Activated CD8-positive, alpha-beta T cell treated with anti-CD3 and anti-CD28 coated beads, Interleukin-2, amount 10 ng/mL, durations not matched to agents 7 days and 5 days (primary cell): ENCODE data around the gene PROM2. TPM values are rescaled to one million over a fixed set of nuclear protein-coding genes. Genes with fewer than 3 reads are reported as not detected.

ENCODE experiments used
- ATAC-seq: fragments of 150-1000 bp; cut with Tn5 transposase; one replicate; pipeline ENCODE4 v1.10.0; 2021; ENCODE audit warnings: moderate library complexity
- CTCF ChIA-PET: fragments of 350-600 bp; sonication (Branson Sonifier 250); formaldehyde crosslinking; loops from one replicate; lab custom pipeline; 2021; ENCODE audit warnings: antibody characterized with exemption; lab: Charles Lee
- POLR2A ChIA-PET: fragments of 350-600 bp; sonication (Branson Sonifier 250); formaldehyde crosslinking; loops from one replicate; lab custom pipeline; 2021; ENCODE audit warnings: antibody characterized with exemption; lab: Charles Lee
- DNase-seq: peaks from one replicate; pipeline ENCODE4 v3.0.0-alpha.2; 2020
- H3K27ac Mint-ChIP-seq: one replicate; pipeline ENCODE4 v1.8.0; 2021; ENCODE audit warnings: mild to moderate bottlenecking, mixed read lengths
- H3K27me3 Mint-ChIP-seq: one replicate; pipeline ENCODE4 v1.8.0; 2021; ENCODE audit warnings: low read depth, mixed read lengths
- H3K36me3 Mint-ChIP-seq: one replicate; pipeline ENCODE4 v1.8.0; 2021; ENCODE audit warnings: low read depth, mixed read lengths
- H3K4me1 Mint-ChIP-seq: one replicate; pipeline ENCODE4 v1.8.0; 2021; ENCODE audit warnings: low read depth, mixed read lengths
- H3K4me3 Mint-ChIP-seq: one replicate; pipeline ENCODE4 v1.8.0; 2021; ENCODE audit warnings: mild to moderate bottlenecking, mixed read lengths
- H3K9me3 Mint-ChIP-seq: one replicate; pipeline ENCODE4 v1.8.0; 2022; ENCODE audit warnings: mixed read lengths; ENCODE audit not compliant: insufficient read depth
- total RNA-seq, 2 experiments: library from RNA; stranded (reverse); gene quantifications; one replicate each; pipeline ENCODE4 v1.2.3, GENCODE V29; 2021

PROM2 gene
- total RNA-seq, 2 experiments from 2014 or later = 0.34 to 0.47 TPM

DNA sequence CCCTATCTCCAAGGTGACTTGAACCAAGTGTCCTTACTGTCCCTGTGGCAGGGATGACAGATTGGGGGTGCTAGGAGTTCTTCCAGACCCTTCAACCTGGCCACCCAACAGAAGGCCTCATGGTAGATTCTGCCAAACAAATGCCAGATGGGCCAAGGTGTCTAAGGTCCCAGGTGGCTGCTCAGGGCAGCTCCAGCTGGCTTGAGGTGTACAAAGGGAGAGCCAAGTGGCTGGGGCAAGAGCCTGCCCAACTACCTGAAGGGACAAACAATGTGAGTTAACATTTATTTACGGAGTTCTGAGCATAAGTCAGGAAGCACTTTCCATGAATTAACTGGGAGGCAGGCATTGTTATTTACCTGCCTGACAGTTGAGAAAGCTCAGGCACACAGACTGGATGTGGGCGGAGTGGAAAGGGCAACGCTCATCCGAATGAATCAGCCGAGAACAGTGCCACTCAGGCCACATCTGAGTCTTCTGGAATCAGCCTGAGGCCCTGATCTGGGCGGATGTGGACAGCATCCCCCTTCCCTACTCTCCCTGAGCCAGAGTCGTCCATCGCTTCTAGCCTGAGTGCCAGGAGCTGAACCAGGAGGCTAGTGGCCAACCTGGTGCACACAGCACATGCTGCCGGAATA, 18.5 kb downstream of the PROM2 start:
- Mint-ChIP-seq H3K36me3 (peaks cover 2% of the 10 kb centered on the region), H3K27ac (no peak overlapping the region), H3K4me3 (no peak overlapping the region), H3K27me3 (no peaks in the 10 kb centered on the region), H3K4me1 (no peaks in the 10 kb centered on the region), H3K9me3 (peaks cover 15% of the 10 kb centered on the region)
- DNase-seq (no peak), ATAC-seq (no peak)
- POLR2A ChIA-PET = no interaction called here
- CTCF ChIA-PET = no interaction called here

GRCh38 chr2:95294579-95295250, 20.5 kb downstream of the PROM2 start:
- no peaks in the 10 kb centered on the region for H3K4me1 Mint-ChIP-seq
- DNase-seq (no peak), ATAC-seq (no peak)
- peaks cover 2% of the 10 kb centered on the region for H3K27me3 Mint-ChIP-seq
- POLR2A ChIA-PET = no interaction called here
- H3K27ac Mint-ChIP-seq = no peak overlapping the region
- no peak overlapping the region for H3K4me3 Mint-ChIP-seq
- peaks cover 15% of the 10 kb centered on the region for H3K9me3 Mint-ChIP-seq
- peaks cover 2% of the 10 kb centered on the region for H3K36me3 Mint-ChIP-seq
- CTCF ChIA-PET = no interaction called here

DNA sequence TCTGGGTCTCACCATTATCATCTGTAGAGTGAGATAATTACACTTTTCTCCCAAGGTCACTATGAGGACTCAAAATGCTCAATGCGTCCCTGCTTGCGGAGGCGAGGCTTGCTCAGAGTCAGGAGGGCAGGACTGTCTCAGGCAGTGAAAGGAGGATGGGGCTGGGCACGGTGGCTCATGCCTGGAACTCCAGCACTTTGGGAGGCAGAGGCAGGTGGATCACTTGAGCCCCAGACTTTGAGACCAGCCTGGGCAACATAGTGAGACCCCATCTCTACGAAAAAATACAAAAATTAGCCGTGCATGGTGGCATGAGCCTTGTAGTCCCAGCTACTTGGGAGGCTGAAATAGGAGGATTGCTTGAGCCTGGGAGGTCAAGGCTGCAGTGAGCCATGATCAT, 21.1 kb downstream of the PROM2 start:
- no peak overlapping the region for H3K4me3 Mint-ChIP-seq
- no peaks in the 10 kb centered on the region for H3K4me1 Mint-ChIP-seq
- peaks cover 13% of the 10 kb centered on the region for H3K9me3 Mint-ChIP-seq
- ChIA-PET CTCF (no interaction called here), POLR2A (no interaction called here)
- no peak overlapping the region for H3K27ac Mint-ChIP-seq
- H3K36me3 Mint-ChIP-seq = peaks cover 2% of the 10 kb centered on the region
- no peak for DNase-seq
- H3K27me3 Mint-ChIP-seq = peaks cover 2% of the 10 kb centered on the region
- no peak for ATAC-seq

DNA sequence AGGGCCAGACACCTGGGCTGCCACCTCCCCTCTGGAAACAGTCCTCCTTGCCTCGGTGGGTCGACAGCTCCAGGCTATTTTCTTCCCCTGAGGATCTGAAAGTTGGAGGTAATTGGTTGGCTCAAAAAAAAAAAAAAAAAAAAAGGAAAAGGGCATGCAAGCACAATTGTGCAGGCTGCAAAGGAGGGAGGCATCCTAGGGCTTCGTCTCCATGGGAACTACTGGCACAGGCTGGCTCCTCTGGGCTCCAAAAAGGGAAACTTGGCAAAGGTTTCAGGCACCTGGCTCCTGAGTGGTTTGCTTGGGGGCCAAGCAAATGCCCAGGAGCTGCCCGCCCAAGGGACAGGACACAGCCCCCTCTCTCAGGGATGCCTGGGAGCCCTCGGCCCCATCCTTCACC, 21.8 kb downstream of the PROM2 start:
- Mint-ChIP-seq H3K27ac (no peak overlapping the region), H3K4me1 (no peaks in the 10 kb centered on the region), H3K27me3 (peaks cover 2% of the 10 kb centered on the region), H3K9me3 (peaks cover 10% of the 10 kb centered on the region), H3K36me3 (peaks cover 2% of the 10 kb centered on the region), H3K4me3 (no peak overlapping the region)
- ATAC-seq (no peak), DNase-seq (no peak)
- POLR2A ChIA-PET = no interaction called here
- CTCF ChIA-PET = no interaction called here

DNA sequence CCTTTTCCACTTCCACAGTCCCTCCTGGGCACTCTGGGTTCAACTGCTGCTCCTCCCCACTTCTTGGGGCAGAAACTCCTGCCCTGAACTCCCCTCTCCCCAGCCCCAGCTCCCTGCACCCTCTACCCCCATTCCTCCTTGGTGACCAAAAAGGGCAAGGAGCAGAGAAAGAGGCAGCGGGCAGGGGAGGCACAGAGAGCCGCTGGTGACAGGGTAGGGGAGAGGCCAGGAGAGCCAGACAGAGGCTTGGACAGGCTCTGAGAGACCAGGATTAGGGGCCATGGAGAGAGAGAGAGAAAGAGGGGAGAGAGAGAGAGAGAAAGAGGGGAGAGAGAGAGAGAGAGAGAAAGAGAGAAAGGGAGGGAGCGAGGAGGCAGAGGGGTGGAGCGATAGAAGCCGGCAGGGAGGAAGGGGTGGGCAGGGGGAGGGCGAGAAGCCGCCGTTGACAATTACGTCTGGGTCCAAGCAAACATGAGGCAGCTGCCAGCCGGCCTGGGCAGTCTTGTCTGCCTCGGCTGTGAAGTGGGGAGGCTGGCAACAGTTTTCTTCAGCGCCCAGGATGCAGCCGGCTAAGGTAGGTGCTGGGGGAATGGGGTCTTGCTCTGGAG, 22.7 kb downstream of the PROM2 start, which contains the start of gene KCNIP3:
KCNIP3 (plus strand) TSS at position 468 of the 608 bp plus-strand sequence; CDS start at position 560, 92 bp downstream.
- CTCF ChIA-PET = no interaction called here
- peaks cover 5% of the 10 kb centered on the region for H3K9me3 Mint-ChIP-seq
- DNase-seq (no peak), ATAC-seq (no peak)
- H3K27me3 Mint-ChIP-seq = peaks cover 2% of the 10 kb centered on the region
- peak within 1 kb of the TSS; percentile 36 for H3K27ac Mint-ChIP-seq
- no peaks in the 10 kb centered on the region for H3K36me3 Mint-ChIP-seq
- H3K4me1 Mint-ChIP-seq = no peaks in the 10 kb centered on the region
- H3K4me3 Mint-ChIP-seq = no peak within 1 kb of the TSS
- POLR2A ChIA-PET = no interaction called here

- H3K36me3 Mint-ChIP-seq = no peaks in the 10 kb centered on the region
- CTCF ChIA-PET = no interaction called here
- peak overlapping the region; percentile 36 for H3K27ac Mint-ChIP-seq
- no peak for DNase-seq
- H3K27me3 Mint-ChIP-seq = peaks cover 2% of the 10 kb centered on the region
- no peaks in the 10 kb centered on the region for H3K9me3 Mint-ChIP-seq
- H3K4me3 Mint-ChIP-seq = no peak overlapping the region
- no peak for ATAC-seq
- POLR2A ChIA-PET = no interaction called here
- H3K4me1 Mint-ChIP-seq = no peaks in the 10 kb centered on the region
Measured at GRCh38 chr2:95297639-95298395, 23.6 kb downstream of the PROM2 start.

- Mint-ChIP-seq H3K27ac (no peak overlapping the region), H3K4me1 (no peaks in the 10 kb centered on the region), H3K9me3 (no peaks in the 10 kb centered on the region), H3K27me3 (peaks cover 2% of the 10 kb centered on the region), H3K36me3 (no peaks in the 10 kb centered on the region), H3K4me3 (no peak overlapping the region)
- DNase-seq = no peak
- CTCF ChIA-PET = no interaction called here
- no peak for ATAC-seq
- POLR2A ChIA-PET = no interaction called here
Measured at GRCh38 chr2:95298486-95299111, 24.4 kb downstream of the PROM2 start.

DNA sequence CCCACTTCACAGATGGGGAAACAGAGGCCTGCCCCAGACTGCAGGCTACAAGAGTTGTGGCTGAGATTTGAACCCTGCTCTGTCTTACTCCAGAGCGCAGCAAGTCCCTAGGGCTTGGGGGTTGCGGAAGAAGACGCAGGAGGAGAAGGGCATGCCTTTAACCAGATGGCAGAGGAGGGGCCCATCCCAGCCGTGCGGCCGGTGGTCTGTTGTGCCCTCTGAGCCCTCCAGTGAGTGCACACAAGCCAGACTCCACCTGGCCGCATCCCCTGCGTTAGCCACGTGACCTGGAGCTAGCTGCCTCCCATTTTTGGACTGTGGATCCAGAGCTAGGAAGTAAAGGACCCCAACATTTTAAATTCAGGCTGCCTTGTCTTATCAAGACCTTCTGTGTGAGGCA, 25.7 kb downstream of the PROM2 start:
- Mint-ChIP-seq H3K27me3 (peaks cover 2% of the 10 kb centered on the region), H3K4me3 (no peak overlapping the region), H3K4me1 (no peaks in the 10 kb centered on the region), H3K36me3 (no peaks in the 10 kb centered on the region), H3K27ac (no peak overlapping the region), H3K9me3 (no peaks in the 10 kb centered on the region)
- ATAC-seq (no peak), DNase-seq (no peak)
- ChIA-PET POLR2A (no interaction called here), CTCF (no interaction called here)

DNA sequence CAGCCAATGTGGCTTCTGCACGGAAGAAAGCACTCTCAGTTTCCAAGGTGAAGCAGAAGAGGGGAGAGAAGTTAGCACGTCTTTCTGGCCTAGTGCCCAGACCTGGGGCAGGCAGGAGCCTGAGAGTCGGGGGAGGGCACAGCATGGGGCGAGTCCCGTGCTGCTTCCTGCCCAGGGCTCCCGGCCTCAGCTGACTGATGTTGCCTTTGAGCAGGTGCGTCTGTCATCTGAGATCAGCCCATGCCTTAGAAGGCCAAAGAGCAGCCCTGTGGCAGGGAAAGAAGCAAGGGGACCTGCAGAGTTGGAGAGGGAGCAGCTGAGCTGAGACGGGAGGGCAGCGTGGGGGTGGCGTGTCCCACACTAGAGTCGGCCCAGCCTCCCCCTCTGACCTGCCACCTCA, 26.2 kb downstream of the PROM2 start:
- no peaks in the 10 kb centered on the region for H3K4me1 Mint-ChIP-seq
- no peaks in the 10 kb centered on the region for H3K36me3 Mint-ChIP-seq
- DNase-seq (no peak), ATAC-seq (no peak)
- no peak overlapping the region for H3K4me3 Mint-ChIP-seq
- ChIA-PET CTCF (no interaction called here), POLR2A (no interaction called here)
- H3K27me3 Mint-ChIP-seq = peaks cover 2% of the 10 kb centered on the region
- H3K9me3 Mint-ChIP-seq = no peaks in the 10 kb centered on the region
- no peak overlapping the region for H3K27ac Mint-ChIP-seq

- Mint-ChIP-seq H3K4me3 (no peak overlapping the region), H3K4me1 (no peaks in the 10 kb centered on the region), H3K36me3 (no peaks in the 10 kb centered on the region), H3K9me3 (no peaks in the 10 kb centered on the region), H3K27ac (no peak overlapping the region), H3K27me3 (peaks cover 2% of the 10 kb centered on the region)
- DNase-seq (no peak), ATAC-seq (no peak)
- POLR2A ChIA-PET = interaction anchor here (1.0 kb wide), 1 partner anchor 16 kb away, joined by 3 read pairs; no protein-coding TSS in a partner anchor
- CTCF ChIA-PET = no interaction called here
Measured at GRCh38 chr2:95301186-95301585, 26.9 kb downstream of the PROM2 start.

GRCh38 chr2:95301876-95302641, 27.8 kb downstream of the PROM2 start:
- peaks cover 2% of the 10 kb centered on the region for H3K27me3 Mint-ChIP-seq
- H3K9me3 Mint-ChIP-seq = no peaks in the 10 kb centered on the region
- CTCF ChIA-PET = no interaction called here
- no peak for DNase-seq
- H3K4me3 Mint-ChIP-seq = no peak overlapping the region
- H3K4me1 Mint-ChIP-seq = no peaks in the 10 kb centered on the region
- POLR2A ChIA-PET = interaction anchor here (1.0 kb wide), 1 partner anchor 17 kb away, joined by 3 read pairs; no protein-coding TSS in a partner anchor
- no peak overlapping the region for H3K27ac Mint-ChIP-seq
- no peaks in the 10 kb centered on the region for H3K36me3 Mint-ChIP-seq
- no peak for ATAC-seq
